HepG2 (cell line): ENCODE results near the gene VAC14. TPM values are rescaled to one million over a fixed set of nuclear protein-coding genes. Genes with fewer than 3 reads are reported as not detected.

Experiments
- ARID3A ChIP-seq: IDR thresholded peaks from 2 replicates; pipeline ENCODE4 v1.6.1; 2012; ENCODE audit warnings: low read depth, low read length, improper control_type of control experiment
- E2F1 ChIP-seq: sonication (generic); formaldehyde crosslinking; IDR thresholded peaks from 2 replicates; pipeline ENCODE4 v1.5.0; 2020; ENCODE audit warnings: missing genetic modification reagents
- FOXP4 ChIP-seq: sonication (generic); formaldehyde crosslinking; IDR thresholded peaks from 2 replicates; pipeline ENCODE4 v1.4.0; 2020; ENCODE audit warnings: missing genetic modification reagents
- HDAC1 ChIP-seq: sonication (generic); formaldehyde crosslinking; IDR thresholded peaks from 2 replicates; pipeline ENCODE4 v1.5.1; 2020; ENCODE audit warnings: mild to moderate bottlenecking, missing genetic modification reagents
- HIVEP1 ChIP-seq: sonication (generic); formaldehyde crosslinking; IDR thresholded peaks from 2 replicates; pipeline ENCODE4 v1.4.0; 2020; ENCODE audit warnings: mild to moderate bottlenecking, missing genetic modification reagents
- JUNB ChIP-seq: sonication (generic); formaldehyde crosslinking; IDR thresholded peaks from 2 replicates; pipeline ENCODE4 v1.8.0; 2022; ENCODE audit warnings: missing genetic modification reagents, mild to moderate bottlenecking, borderline replicate concordance
- SNAPC4 ChIP-seq: sonication (generic); formaldehyde crosslinking; IDR thresholded peaks from 2 replicates; pipeline ENCODE4 v1.4.0; 2020; ENCODE audit warnings: mild to moderate bottlenecking, missing genetic modification reagents
- SYNCRIP ChIP-seq: fragments of 200-400 bp; formaldehyde crosslinking; IDR thresholded peaks from 2 replicates; pipeline ENCODE4 v1.6.1; 2018; ENCODE audit warnings: mild to moderate bottlenecking, low read depth, low read length; ENCODE audit not compliant: insufficient read depth
- ZNF275 ChIP-seq: sonication (generic); formaldehyde crosslinking; IDR thresholded peaks from 2 replicates; pipeline ENCODE4 v1.8.0; 2022; ENCODE audit warnings: missing genetic modification reagents, mild to moderate bottlenecking, inconsistent platforms, borderline replicate concordance
- ZNF276 ChIP-seq: sonication (generic); formaldehyde crosslinking; IDR thresholded peaks from 2 replicates; pipeline ENCODE4 v1.4.0; 2020; ENCODE audit warnings: mild to moderate bottlenecking, low read depth, missing genetic modification reagents
- ZNF691 ChIP-seq: sonication (generic); formaldehyde crosslinking; IDR thresholded peaks from 2 replicates; pipeline ENCODE4 v1.4.0; 2020; ENCODE audit warnings: missing genetic modification reagents, low read depth, mild to moderate bottlenecking, borderline replicate concordance
- polyA plus RNA-seq, 8 experiments: library from polyadenylated mRNA; depleted of rRNA in 3 of 8; stranded (reverse) in 7 of 8; unstranded in 1 of 8; fragments of >200 nt; fragmentation: Illumina TruSeq in 4 of 8; extraction: Trizol in 4 of 8; gene quantifications; 2 replicates each; pipeline versions ENCODE4 v1.2.1 to v1.2.3, GENCODE V29; 2011 to 2016; ENCODE audit warnings: low read depth in 4 of 8, missing spikeins in 1 of 8, mixed read lengths in 1 of 8; ENCODE audit not compliant: insufficient read depth in 1 of 8
- total RNA-seq, 5 experiments: library from RNA; depleted of rRNA; stranded (reverse); fragments of >200 nt; fragmentation: Illumina TruSeq; extraction: Trizol; gene quantifications; 2 replicates each; pipeline ENCODE4 v1.2.3, GENCODE V29; 2016; ENCODE audit warnings: low read depth in 1 of 5

Gene VAC14
- total and polyA plus RNA-seq, 2 of the 13 experiments (the other 11 are each of a cell fraction or from before 2014, with no cell fraction given), result 23.5 to 24.6 TPM

GRCh38 chr16:70738083-70738977 lies 62.6 kb downstream of the VAC14 start (continued):
- TF ChIP-seq SNAPC4 (CRISPR knock-in tag) (0 out of 2 replicates have a peak, but pooled peaks have one; percentile 42), ZNF691 (CRISPR knock-in tag) (peak; percentile 65; the same call in 1 of the 2 replicates), ZNF275 (CRISPR knock-in tag) (no peak), JUNB (CRISPR knock-in tag) (no peak), FOXP4 (CRISPR knock-in tag) (no peak), SYNCRIP (no peak), E2F1 (CRISPR knock-in tag) (no peak), ZNF276 (CRISPR knock-in tag) (no peak; the same call in 1 of the 2 replicates), HDAC1 (0 out of 2 replicates have a peak, but pooled peaks have one; percentile 24), ARID3A (no peak), HIVEP1 (CRISPR knock-in tag) (peak; percentile 44; the same call in 1 of the 2 replicates)
